DMS 273 (cell line): ENCODE measurements around the gene MAPKAP1.

Source experiments
- DNase-seq: peaks from one replicate; lab custom pipeline; 2025; ENCODE audit not compliant: unreplicated experiment; lab: John Stamatoyannopoulos, UW

The MAPKAP1 gene

DNA sequence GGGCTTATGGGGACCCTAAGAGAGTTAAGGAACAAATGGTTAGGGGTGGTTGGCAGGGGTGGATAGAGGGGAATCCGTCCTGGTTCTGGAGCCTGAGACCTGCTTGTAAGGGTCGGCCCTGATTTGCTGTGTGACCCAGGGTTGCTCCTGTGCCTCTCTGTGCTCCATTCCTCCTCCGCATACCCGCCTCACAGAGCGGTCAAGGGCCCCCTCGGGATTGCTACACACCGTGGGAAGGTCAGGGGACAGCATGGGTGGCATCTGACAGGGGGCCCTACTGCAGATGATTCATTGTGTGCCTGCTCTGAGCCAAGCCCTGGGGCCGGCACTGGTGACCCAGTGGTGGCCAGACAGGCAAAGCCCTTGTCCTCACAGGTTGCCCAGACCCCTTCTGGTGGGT is 283.0 kb downstream of the MAPKAP1 start:
- DNase-seq: no peak

DNA sequence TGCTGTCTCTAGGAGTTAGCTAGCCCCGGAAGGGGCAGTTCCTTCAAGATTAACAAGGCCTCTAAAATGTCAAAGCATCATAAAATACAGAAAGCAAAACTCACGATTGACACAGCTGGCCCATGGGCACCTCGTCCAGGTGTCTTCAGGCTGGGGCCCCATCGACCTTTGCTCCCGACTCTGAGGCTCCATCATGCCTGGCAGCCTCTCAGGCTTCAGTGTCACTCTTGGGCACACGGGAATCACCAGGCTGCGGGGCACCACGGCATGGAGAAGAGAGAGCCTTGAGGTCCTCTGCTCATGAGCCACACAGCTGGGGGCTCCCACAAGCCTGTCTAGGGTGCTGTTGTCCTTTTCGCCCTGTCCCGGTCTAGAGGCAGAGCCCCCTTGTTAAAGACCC is 284.2 kb downstream of the MAPKAP1 start:
- no peak for DNase-seq

DNA sequence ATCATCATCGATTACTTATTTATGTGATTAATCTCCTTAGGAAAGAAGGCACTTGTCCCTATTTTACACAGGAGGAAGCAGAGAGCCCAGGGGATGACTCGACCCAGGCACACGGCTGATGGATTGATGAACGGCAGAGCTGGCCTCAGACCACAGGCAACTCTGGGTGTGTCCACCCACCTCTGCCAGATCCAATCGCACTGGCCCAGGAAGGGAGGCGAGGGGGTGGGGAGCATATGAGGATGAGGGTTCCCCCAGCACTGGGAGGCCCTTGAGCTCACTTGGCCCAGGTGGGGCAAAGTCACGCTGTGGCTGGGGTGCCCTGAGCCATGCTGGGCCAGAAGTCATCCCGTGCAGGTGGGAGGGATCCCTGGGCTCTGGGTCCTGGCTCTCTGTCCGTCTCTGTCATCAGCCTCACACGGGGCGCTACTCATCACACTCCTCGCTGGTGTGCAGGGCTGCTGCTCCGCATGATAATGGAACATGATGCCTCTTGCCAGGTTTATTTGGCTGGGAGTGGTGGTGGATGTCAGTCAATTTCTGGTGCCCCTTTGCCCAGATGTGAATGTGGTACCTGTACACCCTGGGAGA is 285.3 kb downstream of the MAPKAP1 start:
- no peak for DNase-seq

DNA sequence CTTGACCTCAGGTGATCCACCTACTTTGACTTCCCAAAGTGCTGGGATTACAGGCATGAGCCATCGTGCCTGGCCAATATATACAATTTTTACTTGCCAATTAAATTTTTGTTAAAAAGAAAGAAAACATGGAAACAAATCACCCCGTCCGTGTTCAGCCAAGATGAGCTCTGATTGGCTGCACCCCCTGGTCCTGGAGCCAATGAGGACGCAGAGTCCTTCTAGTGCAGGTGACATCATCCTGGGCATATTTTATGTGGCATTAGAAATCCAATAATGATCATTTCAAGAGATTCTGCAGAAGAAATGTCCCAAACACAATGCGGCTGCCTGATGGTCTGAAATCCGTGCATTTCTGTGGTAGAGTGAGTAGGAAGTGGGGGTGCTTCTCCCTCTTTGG is 285.8 kb downstream of the MAPKAP1 start:
- DNase-seq: no peak

DNA sequence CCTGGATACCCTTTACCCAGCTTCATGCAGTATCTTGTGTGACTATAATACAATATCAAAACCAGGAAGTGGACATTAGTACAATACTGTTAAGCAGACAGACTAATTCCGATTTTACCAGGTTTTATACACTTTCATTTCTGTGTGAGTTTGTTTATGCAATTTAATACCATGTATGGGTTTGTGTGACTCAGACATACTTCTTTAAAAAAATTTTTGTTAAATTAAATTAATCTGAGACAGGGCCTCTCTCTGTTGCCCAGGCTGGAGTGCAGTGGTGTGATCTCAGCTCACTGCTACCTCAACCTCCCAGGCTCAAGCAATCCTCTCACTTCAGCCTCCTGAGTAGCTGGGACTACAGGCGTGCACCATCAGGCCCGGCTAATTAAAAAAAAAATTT is 288.6 kb downstream of the MAPKAP1 start:
- DNase-seq: no peak

DNA sequence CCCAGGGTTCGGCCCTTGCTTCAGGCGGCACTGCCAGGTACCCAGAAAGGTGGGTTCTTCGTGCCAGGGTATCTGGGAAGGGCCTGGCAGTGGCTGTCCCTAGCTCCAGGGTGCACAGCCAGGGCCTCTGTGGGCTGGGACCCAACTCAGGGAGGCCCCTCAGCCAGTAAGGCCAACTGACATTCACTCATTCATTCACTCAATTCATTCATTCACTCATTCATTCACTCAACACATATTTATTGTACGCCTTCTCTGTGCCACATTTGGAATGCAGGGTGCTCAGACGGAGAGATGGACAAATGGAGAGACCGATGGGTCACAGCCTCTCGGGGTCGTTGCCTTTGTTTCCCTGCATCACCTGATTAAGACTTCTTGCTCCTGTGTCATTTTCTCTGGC is 290.5 kb downstream of the MAPKAP1 start:
- no peak for DNase-seq

DNA sequence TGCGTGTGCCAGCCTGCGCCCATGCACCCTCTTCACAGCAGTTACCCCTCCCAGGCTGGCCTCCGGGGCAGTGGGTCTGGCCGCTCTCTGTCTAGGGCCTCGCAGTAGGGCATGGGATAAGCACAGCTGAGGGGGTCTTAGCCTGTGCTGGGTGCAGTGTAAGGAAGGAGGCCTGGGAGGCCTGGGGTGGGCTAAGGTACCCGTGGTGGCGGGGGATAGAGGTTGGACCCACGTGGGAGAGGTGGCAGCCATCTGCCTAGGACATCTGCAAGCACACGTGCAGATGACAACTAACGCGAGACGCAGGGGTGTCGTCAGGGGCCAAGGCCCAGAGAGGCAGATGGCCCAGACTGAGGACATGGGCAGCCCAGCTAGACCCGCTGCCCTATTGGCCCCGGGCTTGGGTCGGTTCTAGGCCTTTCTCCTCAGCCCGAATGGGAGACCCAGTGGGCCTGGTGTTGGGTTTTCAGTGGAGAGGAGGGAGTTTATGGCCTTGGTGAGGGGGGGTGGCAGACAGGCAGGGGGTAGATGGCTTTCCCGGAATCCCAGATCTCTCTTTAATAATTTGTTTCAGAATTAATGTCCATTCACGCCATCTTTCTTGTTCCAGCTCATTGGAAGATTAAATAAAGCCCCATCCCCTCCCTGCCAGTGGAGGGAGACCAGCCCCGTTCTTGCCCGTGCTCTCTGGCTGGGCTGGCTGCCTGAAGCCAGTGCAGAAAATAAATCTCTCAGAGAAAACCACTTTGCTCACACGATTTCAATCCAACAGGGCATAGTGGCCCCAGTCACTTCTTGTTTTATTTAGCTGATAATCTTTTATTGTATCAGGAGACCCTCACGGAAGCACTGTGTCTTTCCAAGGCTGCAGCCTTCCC is 291.2 kb downstream of the MAPKAP1 start:
- no peak for DNase-seq

DNA sequence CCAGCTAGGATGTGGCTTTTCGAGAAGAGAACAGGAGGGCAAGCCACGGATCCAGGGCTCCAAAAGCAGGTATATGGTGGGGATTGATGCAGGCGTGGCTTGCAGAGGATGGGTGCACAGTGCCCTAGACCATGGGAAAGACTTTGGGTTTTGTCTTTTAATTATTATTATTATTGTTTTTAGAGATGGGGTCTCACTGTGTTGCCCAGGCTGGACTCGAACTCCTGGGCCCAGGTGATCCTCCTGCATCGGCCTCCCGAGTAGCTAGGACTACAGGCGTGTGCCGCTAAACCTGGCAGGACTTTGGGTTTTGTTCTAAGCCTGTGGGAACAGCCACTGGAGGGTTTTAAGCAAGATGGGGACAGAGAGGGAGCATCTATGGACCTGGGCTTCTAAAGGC is 293.4 kb downstream of the MAPKAP1 start:
- DNase-seq: no peak

DNA sequence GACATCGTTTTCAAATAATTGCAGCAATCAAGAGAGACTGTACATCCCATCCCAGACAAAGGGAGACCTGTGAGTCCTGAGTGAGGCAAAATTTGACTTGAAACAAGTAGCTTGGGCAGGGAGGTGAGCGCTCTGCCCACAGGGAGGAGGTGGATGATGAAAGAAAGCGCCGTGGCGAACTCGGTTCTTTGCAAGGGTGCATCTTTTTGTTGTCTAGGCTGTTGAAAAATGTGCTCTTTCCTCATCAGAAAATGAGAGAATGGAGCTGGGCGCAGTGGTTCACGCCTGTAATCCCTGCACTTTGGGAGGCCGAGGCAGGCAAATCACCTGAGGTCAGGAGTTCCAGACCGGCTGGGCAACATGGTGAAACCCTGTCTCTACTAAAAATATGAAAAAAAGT is 294.8 kb downstream of the MAPKAP1 start:
- no peak for DNase-seq

DNA sequence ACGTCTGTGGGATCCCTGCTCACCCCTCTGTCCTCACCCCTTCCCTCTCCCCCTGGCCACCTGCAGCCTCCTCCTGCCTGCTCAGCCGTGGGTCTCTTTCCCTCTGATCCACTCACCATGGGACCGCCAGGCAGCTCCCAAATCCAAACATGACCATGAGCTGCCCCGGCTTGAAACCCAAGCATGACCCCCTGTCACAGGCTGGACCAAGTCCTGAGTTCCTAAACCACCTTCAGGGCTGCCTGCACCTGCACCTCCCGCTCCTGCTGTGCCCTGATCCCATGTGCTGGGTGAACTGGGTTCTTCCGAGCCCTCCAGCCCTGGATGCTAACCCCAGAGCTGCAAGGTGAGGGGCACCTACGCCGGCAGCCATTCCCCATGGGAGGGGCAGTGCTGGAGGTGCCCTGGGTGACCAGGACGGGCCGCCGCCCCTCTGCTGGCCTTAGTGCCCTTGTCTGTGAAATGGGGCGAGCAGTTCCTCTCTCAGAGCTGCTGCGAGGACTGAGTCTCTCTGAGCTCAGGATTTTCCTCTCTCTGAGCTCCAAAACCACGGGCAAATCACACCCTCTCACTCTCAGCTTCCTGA is 295.7 kb downstream of the MAPKAP1 start:
- DNase-seq: no peak

DNA sequence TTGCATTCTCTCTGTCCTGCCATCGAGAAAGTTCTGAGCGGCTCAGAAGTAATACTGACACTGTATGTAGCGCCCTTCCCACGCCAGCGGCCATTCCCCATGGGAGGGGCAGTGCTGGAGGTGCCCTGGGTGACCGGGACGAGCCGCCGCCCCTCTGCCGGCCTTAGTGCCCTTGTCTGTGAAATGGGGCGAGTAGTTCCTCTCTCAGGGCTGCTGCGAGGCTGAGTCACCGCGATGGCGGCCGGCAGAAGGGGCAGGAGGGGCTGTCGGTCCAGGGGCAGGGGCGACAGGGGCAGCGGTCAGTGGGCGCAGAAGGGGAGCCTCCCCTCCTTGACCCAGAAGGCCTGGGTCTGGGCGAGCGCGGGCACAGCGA is 296.5 kb downstream of the MAPKAP1 start:
- no peak for DNase-seq

DNA sequence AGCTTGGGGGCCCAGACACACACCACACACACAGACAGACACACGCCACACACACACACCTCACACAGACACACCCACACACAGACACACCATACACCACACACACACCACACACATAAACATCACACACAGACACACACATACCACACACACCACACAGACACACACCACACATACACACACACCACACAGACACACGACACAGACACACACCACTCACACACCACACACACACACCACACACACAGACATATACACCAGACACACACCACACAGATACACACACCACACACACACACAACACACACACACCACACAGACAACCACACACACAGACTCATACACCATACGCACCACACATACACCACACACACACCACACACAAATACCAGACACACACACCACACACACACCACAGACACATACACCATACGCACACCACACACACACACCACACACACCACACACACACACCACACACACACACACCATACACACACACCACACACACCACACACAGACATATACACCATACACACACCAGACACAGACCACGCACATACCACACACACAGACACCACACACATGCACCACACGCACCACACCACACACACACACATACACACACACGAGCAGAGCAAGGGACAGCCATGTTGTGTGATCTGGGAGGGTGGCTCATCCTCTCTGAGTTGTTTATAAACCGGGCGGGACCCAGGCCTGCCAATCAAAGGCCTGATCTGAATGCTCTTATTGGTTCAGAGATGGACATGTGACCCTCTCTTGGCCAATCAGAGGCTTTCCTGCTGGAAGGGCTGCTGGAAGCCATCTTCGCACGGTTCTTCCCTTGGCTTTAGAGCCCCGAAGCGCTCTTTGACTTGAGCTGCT is 297.1 kb downstream of the MAPKAP1 start:
- peak; percentile 65 for DNase-seq

DNA sequence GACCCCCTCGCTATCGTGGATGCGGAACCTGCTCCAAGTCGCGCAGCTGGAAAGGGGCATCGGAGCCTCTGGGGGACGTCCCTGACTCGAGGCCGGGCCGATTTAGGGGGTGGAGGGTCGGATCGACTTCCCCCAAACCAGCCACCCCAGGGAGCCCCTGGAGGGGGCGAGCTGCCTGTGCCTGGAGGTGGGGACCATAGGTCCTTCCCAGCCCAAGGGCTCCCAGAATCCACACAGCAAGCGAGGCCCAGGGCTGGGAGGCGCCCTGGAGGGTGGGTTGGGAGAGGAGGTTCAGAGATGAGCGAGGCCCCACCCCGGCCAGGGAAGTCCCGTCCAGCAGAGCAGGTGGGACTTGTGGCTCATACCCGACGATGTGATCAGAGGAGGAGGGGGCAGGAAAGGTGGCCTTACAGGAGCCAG is 297.8 kb downstream of the MAPKAP1 start:
- DNase-seq: peak; percentile 42

DNA sequence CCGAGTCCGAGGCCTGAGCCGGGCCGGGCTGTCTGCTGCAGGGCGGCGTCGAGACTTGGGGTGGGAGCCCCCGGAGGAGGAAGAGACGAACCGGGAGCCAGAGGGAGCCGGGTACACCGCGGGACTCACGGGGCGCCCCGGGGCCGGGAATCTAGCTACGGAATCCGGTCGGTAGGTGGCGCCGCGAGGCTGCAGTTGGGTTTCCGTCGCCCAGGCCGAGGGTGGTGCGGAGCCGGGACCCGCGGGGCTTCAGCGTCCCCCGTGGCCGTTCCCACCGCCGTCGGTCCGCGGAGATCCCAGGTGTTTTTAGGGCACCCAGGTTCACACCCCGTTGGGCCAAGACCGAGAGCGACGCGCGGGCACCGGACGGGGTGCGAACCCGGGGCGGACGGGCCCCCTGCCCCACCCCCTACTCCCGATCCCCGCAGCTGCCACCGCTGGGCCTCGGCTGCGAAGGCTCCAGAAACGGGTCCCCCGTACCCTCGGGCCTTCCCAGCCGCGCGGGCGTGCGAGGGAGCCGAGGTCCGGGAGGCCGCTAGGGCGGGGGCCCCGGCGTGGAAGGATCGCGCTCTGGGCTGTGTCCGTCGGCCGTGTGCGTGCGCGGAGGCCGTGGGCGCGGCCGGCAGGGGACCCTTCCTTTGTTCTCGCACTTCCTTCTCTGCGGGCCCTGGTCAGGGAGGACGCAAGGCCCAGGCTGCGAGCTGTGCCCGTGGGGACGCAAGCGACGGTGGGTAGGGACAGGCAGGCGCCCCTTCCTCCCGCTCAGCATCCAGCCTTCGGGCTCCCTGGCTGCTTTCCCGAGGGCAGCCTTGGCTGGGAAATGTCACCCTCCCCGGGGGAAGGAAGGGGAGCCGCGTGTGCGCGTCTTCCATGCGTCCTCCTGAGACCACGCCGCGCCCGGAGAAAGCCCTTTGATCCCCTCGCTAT is 298.8 kb downstream of the MAPKAP1 start:
- peak; percentile 89 for DNase-seq

DNA sequence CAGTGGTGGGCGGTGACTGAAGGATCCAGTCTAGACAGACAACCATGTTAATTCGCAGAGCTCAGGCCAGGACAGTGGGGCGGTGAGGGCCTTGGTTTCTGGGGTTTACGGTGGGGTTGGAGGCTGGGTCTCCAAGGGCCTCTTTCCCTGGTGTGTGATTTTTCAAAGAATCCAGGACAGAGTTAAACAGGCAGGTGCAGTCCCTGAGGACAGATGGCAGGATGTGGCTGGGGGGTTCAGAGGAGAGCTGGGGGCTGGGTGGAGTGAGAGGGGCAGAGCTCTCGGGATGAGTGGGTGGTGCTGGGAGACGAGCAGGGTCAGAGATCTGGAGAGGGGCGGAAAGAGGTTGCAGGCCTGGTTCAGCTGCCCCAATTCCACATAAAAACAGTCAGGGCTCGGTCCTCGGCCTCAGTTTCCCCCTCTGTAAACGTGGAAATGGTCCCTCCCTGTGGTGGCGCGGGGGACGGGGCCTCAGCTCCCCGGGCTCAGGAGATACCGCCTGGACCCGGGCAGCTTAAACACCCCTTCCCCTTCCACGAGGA is 299.5 kb downstream of the MAPKAP1 start:
- DNase-seq: no peak

DNA sequence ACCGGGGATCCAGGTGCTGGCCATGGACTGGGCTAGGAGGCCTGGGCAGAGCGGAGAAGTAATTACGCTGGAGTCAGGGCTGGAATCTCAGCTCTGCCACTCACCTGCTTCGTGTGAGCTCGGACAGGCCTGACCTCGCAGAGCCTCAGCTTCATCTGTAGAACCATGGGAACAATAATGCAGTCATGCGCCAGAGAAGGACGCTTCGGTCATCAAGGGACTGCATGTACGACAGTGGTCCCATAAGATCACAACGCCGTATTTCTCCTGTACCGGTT is 300.3 kb downstream of the MAPKAP1 start:
- DNase-seq: no peak

DNA sequence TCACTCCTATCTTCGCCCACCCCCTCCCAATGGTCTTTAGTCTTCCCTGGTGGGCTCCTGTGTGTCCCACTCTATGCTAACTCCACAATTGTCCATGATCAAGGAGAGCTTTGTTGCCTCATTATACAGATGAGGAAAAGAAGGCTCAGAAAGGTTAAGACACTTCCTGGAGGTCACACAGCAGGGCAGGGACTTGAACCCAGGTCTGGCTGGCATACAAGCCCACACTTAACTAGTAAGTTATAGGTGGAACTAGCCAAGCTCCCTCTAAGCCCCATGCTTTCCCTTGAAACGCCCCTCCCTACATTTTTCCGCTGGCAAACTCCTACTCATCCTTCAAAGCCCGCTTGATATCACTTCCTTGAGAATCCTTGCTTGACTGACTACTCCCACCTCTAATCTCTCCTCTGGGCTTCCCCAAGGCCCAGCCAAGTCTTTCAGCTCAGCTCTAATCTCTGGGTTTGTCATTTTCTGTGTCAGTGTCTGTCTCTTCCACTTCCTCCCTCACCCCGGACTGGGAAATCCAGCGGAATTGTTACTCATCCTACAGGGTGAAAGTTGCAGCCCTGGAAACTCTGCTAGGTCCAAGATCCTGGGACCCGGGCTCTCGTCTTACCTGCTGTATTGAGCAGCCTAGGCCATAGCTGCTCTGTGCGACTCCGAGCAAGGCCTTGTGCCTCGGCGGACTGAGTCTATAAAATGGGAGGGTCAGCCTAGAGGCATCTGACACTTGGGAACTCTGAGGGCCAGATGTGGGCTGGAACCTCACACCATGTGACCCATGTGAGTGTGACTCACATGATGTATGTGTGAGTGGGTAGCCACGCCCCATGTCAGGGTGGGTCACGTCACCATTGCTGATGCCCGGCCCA is 300.8 kb downstream of the MAPKAP1 start:
- no peak for DNase-seq

DNA sequence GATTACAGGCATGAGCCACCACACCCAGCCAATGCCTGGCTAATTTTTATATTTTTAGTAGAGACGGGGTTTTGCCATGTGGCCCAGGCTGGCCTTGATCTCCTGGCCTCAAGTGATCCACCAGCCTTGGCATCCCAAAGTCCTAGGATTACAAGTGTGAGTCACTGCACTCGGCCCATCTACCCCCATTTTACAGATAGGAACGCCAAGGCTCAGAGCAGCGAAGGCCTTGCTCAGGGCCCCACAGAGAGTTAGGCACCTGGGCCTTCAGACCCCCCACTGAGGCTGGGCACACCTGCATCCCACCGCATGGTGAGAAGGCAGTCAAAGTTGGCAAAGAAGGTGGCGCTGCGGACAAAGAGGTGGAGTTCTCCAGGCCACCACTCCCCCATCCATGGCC is 302.3 kb downstream of the MAPKAP1 start:
- no peak for DNase-seq
